ENCODE results near the gene EIF5.

GRCh38 chr14:103361867-103362266 lies 27.8 kb downstream of the EIF5 start:
- TF ChIP-seq, protein P1, sequence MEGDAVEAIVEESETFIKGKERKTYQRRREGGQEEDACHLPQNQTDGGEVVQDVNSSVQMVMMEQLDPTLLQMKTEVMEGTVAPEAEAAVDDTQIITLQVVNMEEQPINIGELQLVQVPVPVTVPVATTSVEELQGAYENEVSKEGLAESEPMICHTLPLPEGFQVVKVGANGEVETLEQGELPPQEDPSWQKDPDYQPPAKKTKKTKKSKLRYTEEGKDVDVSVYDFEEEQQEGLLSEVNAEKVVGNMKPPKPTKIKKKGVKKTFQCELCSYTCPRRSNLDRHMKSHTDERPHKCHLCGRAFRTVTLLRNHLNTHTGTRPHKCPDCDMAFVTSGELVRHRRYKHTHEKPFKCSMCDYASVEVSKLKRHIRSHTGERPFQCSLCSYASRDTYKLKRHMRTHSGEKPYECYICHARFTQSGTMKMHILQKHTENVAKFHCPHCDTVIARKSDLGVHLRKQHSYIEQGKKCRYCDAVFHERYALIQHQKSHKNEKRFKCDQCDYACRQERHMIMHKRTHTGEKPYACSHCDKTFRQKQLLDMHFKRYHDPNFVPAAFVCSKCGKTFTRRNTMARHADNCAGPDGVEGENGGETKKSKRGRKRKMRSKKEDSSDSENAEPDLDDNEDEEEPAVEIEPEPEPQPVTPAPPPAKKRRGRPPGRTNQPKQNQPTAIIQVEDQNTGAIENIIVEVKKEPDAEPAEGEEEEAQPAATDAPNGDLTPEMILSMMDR (IDR thresholded peaks at IDR 0.05; ENCODE audit: poor library complexity), result no peak
- TF ChIP-seq EZH2phosphoT487 (IDR thresholded peaks at IDR 0.05; ENCODE audit: low read depth, severe bottlenecking, unreplicated experiment), result no peak

Measured in hepatocyte (in vitro differentiated cells).